ACC112 (cell line): Measurements from ENCODE around the gene ANGEL1.

Source experiments
- H2AFZ ChIP-seq: fragments of 200-600 bp; sonication (generic); one replicate; pipeline ENCODE4 v1.6.0; 2017; ENCODE audit warnings: antibody characterized with exemption, low read length; ENCODE audit not compliant: unreplicated experiment
- H3K27ac ChIP-seq: fragments of 200-600 bp; sonication (generic); 2 replicates; pipeline ENCODE4 v1.5.1; 2014; ENCODE audit warnings: low read depth, mild to moderate bottlenecking, antibody characterized with exemption, low read length, moderate library complexity
- H3K27me3 ChIP-seq: fragments of 200-600 bp; sonication (generic); 2 replicates; pipeline ENCODE4 v1.6.1; 2014; ENCODE audit warnings: mild to moderate bottlenecking, antibody characterized with exemption, low read length, moderate library complexity, mixed read lengths; ENCODE audit not compliant: insufficient read depth
- H3K36me3 ChIP-seq: fragments of 200-600 bp; sonication (generic); 2 replicates; pipeline ENCODE4 v1.6.1; 2016; ENCODE audit warnings: mild to moderate bottlenecking, antibody characterized with exemption, low read length, moderate library complexity, mixed read lengths; ENCODE audit not compliant: insufficient read depth
- H3K4me1 ChIP-seq: fragments of 200-600 bp; sonication (generic); one replicate; pipeline ENCODE4 v1.6.1; 2016; ENCODE audit warnings: low read length, mixed read lengths; ENCODE audit not compliant: insufficient read depth, unreplicated experiment, control insufficient read depth
- H3K4me3 ChIP-seq: fragments of 200-600 bp; sonication (generic); 2 replicates; pipeline ENCODE4 v1.5.1; 2014; ENCODE audit warnings: mild to moderate bottlenecking, low read depth, low read length
- H3K79me2 ChIP-seq: fragments of 200-600 bp; sonication (generic); one replicate; pipeline ENCODE4 v1.6.0; 2016; ENCODE audit warnings: low read length; ENCODE audit not compliant: control insufficient read depth, unreplicated experiment, insufficient read depth

The ANGEL1 gene

GRCh38 chr14:76761960-76762410, 50.7 kb downstream of the ANGEL1 start:
- Histone ChIP-seq H3K79me2 (no peaks in the 10 kb centered on the region), H3K27ac (no peak overlapping the region), H2AFZ (peak overlapping the region; percentile 99), H3K36me3 (no peaks in the 10 kb centered on the region), H3K4me1 (peaks cover 10% of the 10 kb centered on the region), H3K27me3 (peaks cover 25% of the 10 kb centered on the region; the same call in 1 of the 2 replicates), H3K4me3 (peak overlapping the region; percentile 87)

- Histone ChIP-seq H2AFZ (peak within 1 kb of the TSS; percentile 99), H3K4me1 (peaks cover 10% of the 10 kb centered on the region), H3K36me3 (no peaks in the 10 kb centered on the region), H3K27ac (no peak within 1 kb of the TSS), H3K79me2 (no peaks in the 10 kb centered on the region), H3K4me3 (peak within 1 kb of the TSS; percentile 87), H3K27me3 (peaks cover 25% of the 10 kb centered on the region; the same call in 1 of the 2 replicates)
Measured at GRCh38 chr14:76761136-76761959, 51.3 kb downstream of the ANGEL1 start, which contains the start of gene VASH1. TSS of gene VASH1 (plus strand) at chr14:76761468. CDS start at chr14:76762822, 1,354 bp downstream.

- Histone ChIP-seq H3K27me3 (peaks cover 28% of the 10 kb centered on the region), H2AFZ (peak overlapping the region; percentile 88), H3K36me3 (no peaks in the 10 kb centered on the region), H3K27ac (no peak overlapping the region), H3K79me2 (no peaks in the 10 kb centered on the region), H3K4me1 (peaks cover 10% of the 10 kb centered on the region), H3K4me3 (peak overlapping the region; percentile 87)
Measured at GRCh38 chr14:76760331-76761135, 52.1 kb downstream of the ANGEL1 start.

- peaks cover 10% of the 10 kb centered on the region for H3K4me1 ChIP-seq
- no peak overlapping the region for H3K27ac ChIP-seq
- no peaks in the 10 kb centered on the region for H3K79me2 ChIP-seq
- H3K27me3 ChIP-seq, result peaks cover 28% of the 10 kb centered on the region
- no peak overlapping the region for H2AFZ ChIP-seq
- no peaks in the 10 kb centered on the region for H3K36me3 ChIP-seq
- H3K4me3 ChIP-seq, result no peak overlapping the region
Measured at GRCh38 chr14:76759589-76759988, 53.1 kb downstream of the ANGEL1 start.

GRCh38 chr14:76756371-76756750, 56.3 kb downstream of the ANGEL1 start:
- Histone ChIP-seq H3K4me3 (no peak overlapping the region), H3K36me3 (no peaks in the 10 kb centered on the region), H2AFZ (no peak overlapping the region), H3K27me3 (peaks cover 33% of the 10 kb centered on the region), H3K79me2 (no peaks in the 10 kb centered on the region), H3K4me1 (peaks cover 4% of the 10 kb centered on the region), H3K27ac (no peak overlapping the region)

GRCh38 chr14:76755610-76756370, 56.9 kb downstream of the ANGEL1 start:
- peaks cover 31% of the 10 kb centered on the region for H3K27me3 ChIP-seq

GRCh38 chr14:76754586-76754985, 58.1 kb downstream of the ANGEL1 start:
- Histone ChIP-seq H3K27me3 (peaks cover 19% of the 10 kb centered on the region), H3K27ac (no peak overlapping the region), H3K4me1 (no peaks in the 10 kb centered on the region), H3K4me3 (no peak overlapping the region), H2AFZ (no peak overlapping the region), H3K79me2 (no peaks in the 10 kb centered on the region), H3K36me3 (no peaks in the 10 kb centered on the region)

More at GRCh38 chr14:76755610-76756370, 56.9 kb downstream of the ANGEL1 start:
- H3K4me1 ChIP-seq, result peaks cover under 1% of the 10 kb centered on the region
- no peak overlapping the region for H2AFZ ChIP-seq
- no peaks in the 10 kb centered on the region for H3K79me2 ChIP-seq
- no peak overlapping the region for H3K27ac ChIP-seq
- no peak overlapping the region for H3K4me3 ChIP-seq
- no peaks in the 10 kb centered on the region for H3K36me3 ChIP-seq

- Histone ChIP-seq H3K27me3 (peaks cover 12% of the 10 kb centered on the region), H2AFZ (no peak overlapping the region), H3K4me3 (no peak overlapping the region), H3K27ac (no peak overlapping the region), H3K79me2 (no peaks in the 10 kb centered on the region), H3K36me3 (no peaks in the 10 kb centered on the region), H3K4me1 (no peaks in the 10 kb centered on the region)
Measured at GRCh38 chr14:76753541-76754198, 59.0 kb downstream of the ANGEL1 start.

- no peaks in the 10 kb centered on the region for H3K4me1 ChIP-seq
Measured at GRCh38 chr14:76752744-76753143, 59.9 kb downstream of the ANGEL1 start.

GRCh38 chr14:76742966-76743365, 69.7 kb downstream of the ANGEL1 start:
- Histone ChIP-seq H3K4me3 (no peak overlapping the region), H3K27me3 (peaks cover 15% of the 10 kb centered on the region), H3K36me3 (no peaks in the 10 kb centered on the region), H2AFZ (no peak overlapping the region), H3K79me2 (no peaks in the 10 kb centered on the region), H3K27ac (no peak overlapping the region), H3K4me1 (no peaks in the 10 kb centered on the region)

More at GRCh38 chr14:76752744-76753143, 59.9 kb downstream of the ANGEL1 start:
- H3K36me3 ChIP-seq, result no peaks in the 10 kb centered on the region
- H3K27ac ChIP-seq, result no peak overlapping the region
- H2AFZ ChIP-seq, result no peak overlapping the region
- H3K27me3 ChIP-seq, result peaks cover 9% of the 10 kb centered on the region; the same call in 1 of the 2 replicates
- H3K79me2 ChIP-seq, result no peaks in the 10 kb centered on the region
- no peak overlapping the region for H3K4me3 ChIP-seq
